HK-2 (cell line): ENCODE results near the gene PLEKHH2.
"Not testable (repeated sequence)": the region's sequence is repeated elsewhere in the genome, so short reads cannot be mapped to it uniquely, and the experiment has no call there.

ENCODE experiments used
- DNase-seq: peaks from one replicate; pipeline ENCODE4 v3.0.0-alpha.2; 2018; ENCODE audit not compliant: unreplicated experiment

The PLEKHH2 gene

GRCh38 chr2:43636621-43637020, 439 bp upstream of the PLEKHH2 start:
- no peak for DNase-seq

- DNase-seq = no peak
These were observed 5.3 kb downstream of the PLEKHH2 start for GRCh38 chr2:43642363-43642762.

- no peak for DNase-seq
These were observed 6.6 kb downstream of the PLEKHH2 start for GRCh38 chr2:43643680-43644079.

GRCh38 chr2:43648994-43649701, 12.1 kb downstream of the PLEKHH2 start:
- DNase-seq = no peak

- DNase-seq = no peak
These were observed 16.4 kb downstream of the PLEKHH2 start for GRCh38 chr2:43653506-43653905.

GRCh38 chr2:43657241-43657640, 20.2 kb downstream of the PLEKHH2 start:
- no peak for DNase-seq

GRCh38 chr2:43675646-43676321, 38.7 kb downstream of the PLEKHH2 start:
- no peak for DNase-seq

- no peak for DNase-seq
These were observed 39.4 kb downstream of the PLEKHH2 start, which contains the start of gene C1GALT1C1L for GRCh38 chr2:43676322-43677050. Gene C1GALT1C1L (minus strand): TSS chr2:43676429. CDS start chr2:43676322, 107 bp downstream.

GRCh38 chr2:43677783-43678182, 40.7 kb downstream of the PLEKHH2 start:
- not testable (repeated sequence) for DNase-seq

- no peak for DNase-seq
These were observed 48.3 kb downstream of the PLEKHH2 start for GRCh38 chr2:43685357-43685756.

GRCh38 chr2:43689999-43690398, 52.9 kb downstream of the PLEKHH2 start:
- no peak for DNase-seq

- no peak for DNase-seq
These were observed 55.5 kb downstream of the PLEKHH2 start for GRCh38 chr2:43692428-43692994.

- not testable (repeated sequence) for DNase-seq
These were observed 61.1 kb downstream of the PLEKHH2 start for GRCh38 chr2:43698140-43698539.

GRCh38 chr2:43699761-43700160, 62.7 kb downstream of the PLEKHH2 start:
- DNase-seq = no peak

GRCh38 chr2:43701111-43701510, 64.1 kb downstream of the PLEKHH2 start:
- no peak for DNase-seq

- DNase-seq = no peak
These were observed 70.4 kb downstream of the PLEKHH2 start for GRCh38 chr2:43707255-43708015.

GRCh38 chr2:43708178-43708577, 71.1 kb downstream of the PLEKHH2 start:
- no peak for DNase-seq

- no peak for DNase-seq
These were observed 71.8 kb downstream of the PLEKHH2 start for GRCh38 chr2:43708891-43709290.

GRCh38 chr2:43710866-43711265, 73.8 kb downstream of the PLEKHH2 start:
- no peak for DNase-seq

- no peak for DNase-seq
These were observed 77.1 kb downstream of the PLEKHH2 start for GRCh38 chr2:43714164-43714563.

GRCh38 chr2:43715300-43716098, 78.4 kb downstream of the PLEKHH2 start:
- no peak for DNase-seq
